A549 treated with Mapracorat at 1 μM for 4 hours (cell line): ENCODE measurements around the gene RBM34. TPM values are rescaled to one million over a fixed set of nuclear protein-coding genes. Genes with fewer than 3 reads are reported as not detected.

Source experiments
- total RNA-seq: library from RNA; stranded (reverse); fragments of 200-300 nt; extraction: Qiagen RNA extraction; gene quantifications from 5 replicates; pipeline ENCODE4 v1.2.3, GENCODE V29; 2022

Gene RBM34, protein sequence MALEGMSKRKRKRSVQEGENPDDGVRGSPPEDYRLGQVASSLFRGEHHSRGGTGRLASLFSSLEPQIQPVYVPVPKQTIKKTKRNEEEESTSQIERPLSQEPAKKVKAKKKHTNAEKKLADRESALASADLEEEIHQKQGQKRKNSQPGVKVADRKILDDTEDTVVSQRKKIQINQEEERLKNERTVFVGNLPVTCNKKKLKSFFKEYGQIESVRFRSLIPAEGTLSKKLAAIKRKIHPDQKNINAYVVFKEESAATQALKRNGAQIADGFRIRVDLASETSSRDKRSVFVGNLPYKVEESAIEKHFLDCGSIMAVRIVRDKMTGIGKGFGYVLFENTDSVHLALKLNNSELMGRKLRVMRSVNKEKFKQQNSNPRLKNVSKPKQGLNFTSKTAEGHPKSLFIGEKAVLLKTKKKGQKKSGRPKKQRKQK
- 56.7 to 73.7 TPM (median 70.0 TPM) in 5 replicates for total RNA-seq

DNA sequence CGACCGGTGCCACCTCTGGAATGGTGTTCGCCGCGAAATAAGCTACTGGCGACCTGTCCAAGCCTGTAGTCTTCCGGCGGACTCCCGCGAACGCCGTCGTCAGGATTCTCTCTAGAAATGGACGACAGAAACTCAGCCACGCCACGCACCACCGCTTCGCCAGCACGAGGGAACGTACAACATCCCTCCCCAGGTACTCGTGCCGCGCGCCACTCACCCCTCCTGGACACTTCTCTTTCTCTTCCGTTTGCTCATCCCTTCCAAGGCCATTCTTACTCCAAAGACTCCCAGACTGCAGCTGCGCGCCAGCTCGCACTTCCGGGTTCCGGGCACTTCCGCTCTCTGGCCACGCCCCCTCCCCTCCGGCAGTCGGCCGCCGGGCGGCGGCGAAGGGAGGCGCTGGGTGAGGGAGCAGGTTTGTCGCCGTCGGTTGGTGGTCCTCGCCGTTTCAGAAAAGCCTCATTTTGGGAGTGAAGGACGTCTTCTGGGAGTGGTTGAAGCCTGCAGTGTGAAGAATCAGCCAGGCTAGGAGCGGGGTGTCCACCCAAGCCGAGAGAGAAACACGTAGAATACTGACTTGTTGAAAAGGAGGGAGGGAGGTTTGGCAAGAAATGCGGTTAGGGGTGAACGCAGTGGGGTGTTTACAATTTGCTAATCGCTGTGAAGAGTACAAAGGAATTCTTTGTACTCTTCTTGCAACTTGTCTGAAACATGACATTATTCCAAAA is at the start of gene RBM34:
TSS of gene RBM34 (minus strand) at position 294 of the 728 bp plus-strand sequence. CDS start at position 270, 24 bp downstream.

DNA sequence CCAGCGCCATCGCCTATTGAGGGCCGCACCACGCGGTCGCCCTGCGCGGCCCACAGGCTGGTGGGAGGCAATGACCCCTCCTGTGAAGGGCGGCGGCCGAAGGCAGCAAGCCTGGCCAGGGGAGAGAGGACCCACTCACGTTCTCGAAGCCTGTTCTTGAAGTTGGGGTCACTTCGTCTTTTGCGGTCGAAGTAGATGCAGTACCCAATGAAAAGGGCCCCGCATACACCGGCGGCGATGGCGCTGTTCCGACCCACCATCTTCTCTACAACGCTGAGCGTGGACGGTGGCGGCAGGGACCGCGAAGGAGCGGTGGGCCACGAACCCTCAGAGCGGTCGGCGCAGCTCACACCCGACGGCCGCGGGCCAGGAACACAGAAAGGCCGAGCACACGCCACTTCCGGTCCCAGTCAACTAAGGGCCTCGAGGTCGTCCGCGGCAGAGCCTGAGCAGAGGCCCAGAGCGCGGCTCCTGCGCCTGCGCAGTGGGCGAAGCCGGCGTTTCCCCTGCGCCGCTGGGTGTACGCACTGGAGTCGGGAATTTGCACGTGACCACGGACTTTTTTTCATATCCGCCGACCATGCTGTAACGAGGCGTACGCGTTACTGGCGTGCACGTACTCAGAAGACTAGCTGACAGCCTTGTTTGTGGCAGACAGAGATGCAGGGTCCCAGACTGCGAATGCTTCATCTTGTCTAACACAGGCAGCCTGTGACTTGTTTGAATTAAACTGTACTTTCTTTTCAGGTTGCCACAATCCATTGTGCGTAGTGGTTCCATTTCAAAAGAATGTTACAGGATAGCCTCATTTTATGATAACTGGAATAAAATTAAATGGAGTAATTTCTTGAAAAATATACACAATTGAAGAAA is 32.4 kb downstream of the RBM34 start, which contains the start of gene TOMM20:
TSS of gene TOMM20 (minus strand) at position 382 of the 873 bp plus-strand sequence. CDS start at position 260, 122 bp downstream.

Other genes starting within 250 kb of the RBM34 start
- gene TOMM20, start 32.4 kb downstream of the RBM34 start, total RNA-seq, result 105 to 115 TPM (median 114 TPM) in 5 replicates
- gene ARID4B, start 166.9 kb upstream of the RBM34 start, total RNA-seq, result 12.1 to 16.7 TPM (median 14.9 TPM) in 5 replicates
- 16.4 to 21.3 TPM (median 17.7 TPM) in 5 replicates for gene GGPS1, start 167.3 kb upstream of the RBM34 start, total RNA-seq
- 39.3 to 50.9 TPM (median 46.8 TPM) in 5 replicates for gene TBCE, start 206.2 kb upstream of the RBM34 start, total RNA-seq